SK-N-SH treated with all-trans-retinoic acid at 6 μM for 48 hours (cell line): Measurements from ENCODE around the gene UBE2L6.

Experiments used
- ISL1 ChIP-seq: fragments of 250-450 bp; sonication (Bioruptor Pico); IDR thresholded peaks from 2 replicates; pipeline ENCODE4 v2.1.2; 2022; ENCODE audit warnings: mild to moderate bottlenecking, moderate library complexity
- OSR1 ChIP-seq: fragments of 250-450 bp; sonication (Bioruptor Pico); IDR thresholded peaks from 2 replicates; pipeline ENCODE4 v1.8.0; 2022; ENCODE audit warnings: moderate library complexity, mild to moderate bottlenecking, inconsistent platforms
- ZNF565 ChIP-seq: fragments of 450-650 bp; formaldehyde crosslinking; conservative IDR thresholded peaks from 2 replicates; pipeline ENCODE4 v1.5.0; 2020; ENCODE audit warnings: low read depth, mild to moderate bottlenecking, moderate library complexity
- TF ChIP-seq, protein P1 (sequence below): fragments of 250-450 bp; sonication (Bioruptor Pico); IDR thresholded peaks from 2 replicates; pipeline ENCODE4 v1.8.0; 2020; ENCODE audit warnings: mild to moderate bottlenecking, moderate library complexity, borderline replicate concordance
- TF ChIP-seq, protein P2 (sequence below): fragments of 250-450 bp; sonication (Bioruptor Pico); IDR thresholded peaks from 2 replicates; pipeline ENCODE4 v1.5.1; 2020; ENCODE audit warnings: low read depth, mild to moderate bottlenecking, moderate library complexity
- TF ChIP-seq, protein P3 (sequence below): fragments of 250-450 bp; sonication (Bioruptor Pico); IDR thresholded peaks from 2 replicates; pipeline ENCODE4 v1.8.0; 2021; ENCODE audit warnings: low read depth, mild to moderate bottlenecking, moderate library complexity, borderline replicate concordance
- TF ChIP-seq, protein P4 (sequence below): fragments of 250-450 bp; sonication (Bioruptor Pico); IDR thresholded peaks from 2 replicates; pipeline ENCODE4 v1.5.1; 2021; ENCODE audit warnings: mild to moderate bottlenecking, moderate library complexity

DNA sequence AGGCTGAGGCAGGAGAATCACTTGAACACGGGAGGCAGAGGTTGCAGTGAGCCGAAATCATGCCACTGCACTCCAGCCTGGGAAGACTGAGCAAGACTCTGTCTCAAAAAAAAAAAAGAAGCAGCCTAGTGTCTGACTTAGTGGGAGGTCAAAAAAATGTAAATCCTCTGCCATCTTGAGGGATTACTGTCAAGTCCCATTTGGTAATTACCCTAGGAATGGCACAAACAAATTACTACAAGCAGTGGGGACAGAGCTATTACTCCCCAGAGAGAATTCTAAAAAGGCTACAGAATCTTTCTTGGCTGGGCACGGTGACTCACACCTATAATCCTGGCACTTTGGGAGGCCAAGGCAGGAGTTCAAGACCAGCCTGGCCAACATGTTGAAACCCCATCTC, 33.8 kb upstream of the UBE2L6 start:
- no peak for TF ChIP-seq ISL1 (CRISPR knock-in tag)
- TF ChIP-seq, protein P1, sequence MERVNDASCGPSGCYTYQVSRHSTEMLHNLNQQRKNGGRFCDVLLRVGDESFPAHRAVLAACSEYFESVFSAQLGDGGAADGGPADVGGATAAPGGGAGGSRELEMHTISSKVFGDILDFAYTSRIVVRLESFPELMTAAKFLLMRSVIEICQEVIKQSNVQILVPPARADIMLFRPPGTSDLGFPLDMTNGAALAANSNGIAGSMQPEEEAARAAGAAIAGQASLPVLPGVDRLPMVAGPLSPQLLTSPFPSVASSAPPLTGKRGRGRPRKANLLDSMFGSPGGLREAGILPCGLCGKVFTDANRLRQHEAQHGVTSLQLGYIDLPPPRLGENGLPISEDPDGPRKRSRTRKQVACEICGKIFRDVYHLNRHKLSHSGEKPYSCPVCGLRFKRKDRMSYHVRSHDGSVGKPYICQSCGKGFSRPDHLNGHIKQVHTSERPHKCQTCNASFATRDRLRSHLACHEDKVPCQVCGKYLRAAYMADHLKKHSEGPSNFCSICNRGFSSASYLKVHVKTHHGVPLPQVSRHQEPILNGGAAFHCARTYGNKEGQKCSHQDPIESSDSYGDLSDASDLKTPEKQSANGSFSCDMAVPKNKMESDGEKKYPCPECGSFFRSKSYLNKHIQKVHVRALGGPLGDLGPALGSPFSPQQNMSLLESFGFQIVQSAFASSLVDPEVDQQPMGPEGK: no peak
- TF ChIP-seq, protein P2, sequence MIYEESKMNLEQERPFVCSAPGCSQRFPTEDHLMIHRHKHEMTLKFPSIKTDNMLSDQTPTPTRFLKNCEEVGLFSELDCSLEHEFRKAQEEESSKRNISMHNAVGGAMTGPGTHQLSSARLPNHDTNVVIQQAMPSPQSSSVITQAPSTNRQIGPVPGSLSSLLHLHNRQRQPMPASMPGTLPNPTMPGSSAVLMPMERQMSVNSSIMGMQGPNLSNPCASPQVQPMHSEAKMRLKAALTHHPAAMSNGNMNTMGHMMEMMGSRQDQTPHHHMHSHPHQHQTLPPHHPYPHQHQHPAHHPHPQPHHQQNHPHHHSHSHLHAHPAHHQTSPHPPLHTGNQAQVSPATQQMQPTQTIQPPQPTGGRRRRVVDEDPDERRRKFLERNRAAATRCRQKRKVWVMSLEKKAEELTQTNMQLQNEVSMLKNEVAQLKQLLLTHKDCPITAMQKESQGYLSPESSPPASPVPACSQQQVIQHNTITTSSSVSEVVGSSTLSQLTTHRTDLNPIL (CRISPR knock-in tag): no peak
- TF ChIP-seq OSR1 (CRISPR knock-in tag): no peak
- no peak for TF ChIP-seq ZNF565
- TF ChIP-seq, protein P3, sequence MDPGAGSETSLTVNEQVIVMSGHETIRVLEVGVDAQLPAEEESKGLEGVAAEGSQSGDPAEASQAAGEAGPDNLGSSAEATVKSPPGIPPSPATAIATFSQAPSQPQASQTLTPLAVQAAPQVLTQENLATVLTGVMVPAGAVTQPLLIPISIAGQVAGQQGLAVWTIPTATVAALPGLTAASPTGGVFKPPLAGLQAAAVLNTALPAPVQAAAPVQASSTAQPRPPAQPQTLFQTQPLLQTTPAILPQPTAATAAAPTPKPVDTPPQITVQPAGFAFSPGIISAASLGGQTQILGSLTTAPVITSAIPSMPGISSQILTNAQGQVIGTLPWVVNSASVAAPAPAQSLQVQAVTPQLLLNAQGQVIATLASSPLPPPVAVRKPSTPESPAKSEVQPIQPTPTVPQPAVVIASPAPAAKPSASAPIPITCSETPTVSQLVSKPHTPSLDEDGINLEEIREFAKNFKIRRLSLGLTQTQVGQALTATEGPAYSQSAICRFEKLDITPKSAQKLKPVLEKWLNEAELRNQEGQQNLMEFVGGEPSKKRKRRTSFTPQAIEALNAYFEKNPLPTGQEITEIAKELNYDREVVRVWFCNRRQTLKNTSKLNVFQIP (CRISPR knock-in tag): no peak
- TF ChIP-seq, protein P4, sequence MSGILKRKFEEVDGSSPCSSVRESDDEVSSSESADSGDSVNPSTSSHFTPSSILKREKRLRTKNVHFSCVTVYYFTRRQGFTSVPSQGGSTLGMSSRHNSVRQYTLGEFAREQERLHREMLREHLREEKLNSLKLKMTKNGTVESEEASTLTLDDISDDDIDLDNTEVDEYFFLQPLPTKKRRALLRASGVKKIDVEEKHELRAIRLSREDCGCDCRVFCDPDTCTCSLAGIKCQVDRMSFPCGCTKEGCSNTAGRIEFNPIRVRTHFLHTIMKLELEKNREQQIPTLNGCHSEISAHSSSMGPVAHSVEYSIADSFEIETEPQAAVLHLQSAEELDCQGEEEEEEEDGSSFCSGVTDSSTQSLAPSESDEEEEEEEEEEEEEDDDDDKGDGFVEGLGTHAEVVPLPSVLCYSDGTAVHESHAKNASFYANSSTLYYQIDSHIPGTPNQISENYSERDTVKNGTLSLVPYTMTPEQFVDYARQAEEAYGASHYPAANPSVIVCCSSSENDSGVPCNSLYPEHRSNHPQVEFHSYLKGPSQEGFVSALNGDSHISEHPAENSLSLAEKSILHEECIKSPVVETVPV (CRISPR knock-in tag): no peak
